A673 (cell line): ENCODE results near the gene TNFAIP8.

Experiments
- EZH2 ChIP-seq: fragments of 200-600 bp; sonication (generic); IDR thresholded peaks from 2 replicates; pipeline ENCODE4 v1.6.1; 2017; ENCODE audit warnings: borderline replicate concordance, low read depth, mild to moderate bottlenecking, mixed read lengths, antibody characterized with exemption, low read length; ENCODE audit not compliant: poor library complexity, severe bottlenecking
- TF ChIP-seq, protein P1 (sequence below): fragments of 300-800, 200-600 bp; sonication (generic); conservative IDR thresholded peaks from 2 replicates; pipeline ENCODE4 v1.5.1; 2017; ENCODE audit warnings: low read depth, mild to moderate bottlenecking, antibody characterized with exemption, low read length, moderate library complexity, mixed read lengths

DNA sequence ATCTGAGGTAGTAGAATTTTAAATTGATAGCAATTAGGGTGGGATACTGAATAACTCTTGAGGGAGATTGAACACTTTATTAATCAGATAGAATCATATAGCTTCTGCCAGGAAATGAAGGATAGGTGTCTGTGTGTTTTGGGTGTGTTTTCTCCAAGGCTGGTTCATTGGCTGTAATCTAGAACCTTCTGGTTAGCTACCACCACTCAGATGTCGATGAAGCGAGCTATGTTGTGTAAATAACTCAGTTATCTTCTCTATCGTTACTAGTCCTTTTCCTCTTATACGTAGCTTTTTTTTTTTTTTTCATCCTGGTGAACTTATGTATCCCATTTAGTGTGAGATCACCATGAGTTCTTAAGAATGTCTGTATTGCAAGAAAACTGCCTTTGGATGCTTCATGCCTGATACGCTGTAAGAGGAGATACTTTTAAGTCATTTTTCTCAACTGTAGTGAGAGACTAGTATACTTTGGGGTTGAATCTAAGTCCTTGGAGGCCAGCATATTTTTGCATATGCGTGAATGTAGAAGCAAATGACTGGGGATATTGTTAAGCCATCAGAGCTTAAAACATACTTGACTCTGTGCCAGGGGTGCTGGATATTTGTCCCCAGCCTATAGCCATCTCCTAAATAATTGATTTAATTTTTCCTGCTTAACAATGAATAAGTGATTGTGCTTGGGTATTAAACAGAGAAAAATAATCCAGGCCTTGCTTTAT, 2.1 kb downstream of the TNFAIP8 start:
- TF ChIP-seq, protein P1, sequence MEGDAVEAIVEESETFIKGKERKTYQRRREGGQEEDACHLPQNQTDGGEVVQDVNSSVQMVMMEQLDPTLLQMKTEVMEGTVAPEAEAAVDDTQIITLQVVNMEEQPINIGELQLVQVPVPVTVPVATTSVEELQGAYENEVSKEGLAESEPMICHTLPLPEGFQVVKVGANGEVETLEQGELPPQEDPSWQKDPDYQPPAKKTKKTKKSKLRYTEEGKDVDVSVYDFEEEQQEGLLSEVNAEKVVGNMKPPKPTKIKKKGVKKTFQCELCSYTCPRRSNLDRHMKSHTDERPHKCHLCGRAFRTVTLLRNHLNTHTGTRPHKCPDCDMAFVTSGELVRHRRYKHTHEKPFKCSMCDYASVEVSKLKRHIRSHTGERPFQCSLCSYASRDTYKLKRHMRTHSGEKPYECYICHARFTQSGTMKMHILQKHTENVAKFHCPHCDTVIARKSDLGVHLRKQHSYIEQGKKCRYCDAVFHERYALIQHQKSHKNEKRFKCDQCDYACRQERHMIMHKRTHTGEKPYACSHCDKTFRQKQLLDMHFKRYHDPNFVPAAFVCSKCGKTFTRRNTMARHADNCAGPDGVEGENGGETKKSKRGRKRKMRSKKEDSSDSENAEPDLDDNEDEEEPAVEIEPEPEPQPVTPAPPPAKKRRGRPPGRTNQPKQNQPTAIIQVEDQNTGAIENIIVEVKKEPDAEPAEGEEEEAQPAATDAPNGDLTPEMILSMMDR = no peak
- TF ChIP-seq EZH2 = no peak
